CD4-positive, alpha-beta T cell treated with Interleukin-4 for 1 hour (primary cell): ENCODE results near the gene KCNMB4.

ENCODE experiments used
- DNase-seq, 2 donors: peaks; one replicate each; pipeline ENCODE4 v3.0.0-alpha.2; 2020 to 2022

The KCNMB4 gene

GRCh38 chr12:70365648-70366518 lies at the start of gene KCNMB4:
KCNMB4 (plus strand) TSS chr12:70366290; CDS start chr12:70366735, 445 bp downstream.
- DNase-seq = peak; percentile 54 to 70

- peak in 1 of 2 donors; percentile 20 for DNase-seq
Measured at GRCh38 chr12:70317781-70318180, 48.3 kb upstream of the KCNMB4 start.

GRCh38 chr12:70319605-70320004 lies 46.5 kb upstream of the KCNMB4 start:
- no peak for DNase-seq

GRCh38 chr12:70321191-70321590 lies 44.9 kb upstream of the KCNMB4 start:
- no peak for DNase-seq

GRCh38 chr12:70327541-70327940 lies 38.5 kb upstream of the KCNMB4 start:
- no peak for DNase-seq

GRCh38 chr12:70329728-70330127 lies 36.4 kb upstream of the KCNMB4 start:
- no peak for DNase-seq

- no peak for DNase-seq
Measured at GRCh38 chr12:70330158-70330557, 35.9 kb upstream of the KCNMB4 start.

GRCh38 chr12:70332236-70332635 lies 33.9 kb upstream of the KCNMB4 start:
- DNase-seq = no peak

- no peak for DNase-seq
Measured at GRCh38 chr12:70334742-70335141, 31.3 kb upstream of the KCNMB4 start.

GRCh38 chr12:70338531-70338930 lies 27.6 kb upstream of the KCNMB4 start:
- no peak for DNase-seq

GRCh38 chr12:70351076-70351475 lies 15.0 kb upstream of the KCNMB4 start:
- no peak for DNase-seq

- no peak for DNase-seq
Measured at GRCh38 chr12:70353780-70354660, 12.1 kb upstream of the KCNMB4 start.

- no peak for DNase-seq
Measured at GRCh38 chr12:70354787-70355186, 11.3 kb upstream of the KCNMB4 start.

- no peak for DNase-seq
Measured at GRCh38 chr12:70355972-70356371, 10.1 kb upstream of the KCNMB4 start.

GRCh38 chr12:70359458-70360197 lies 6.5 kb upstream of the KCNMB4 start:
- DNase-seq = no peak

- DNase-seq = no peak
Measured at GRCh38 chr12:70360218-70360617, 5.9 kb upstream of the KCNMB4 start.

GRCh38 chr12:70364695-70365397 lies 1.2 kb upstream of the KCNMB4 start:
- no peak for DNase-seq

- DNase-seq = no peak
Measured at GRCh38 chr12:70365398-70365647, 767 bp upstream of the KCNMB4 start.

- peak; percentile 60 to 64 for DNase-seq
Measured at GRCh38 chr12:70366581-70367257, 629 bp downstream of the KCNMB4 start.

- DNase-seq = no peak
Measured at GRCh38 chr12:70367258-70368141, 1.4 kb downstream of the KCNMB4 start.

GRCh38 chr12:70372881-70373280 lies 6.8 kb downstream of the KCNMB4 start:
- DNase-seq = no peak
